Endodermal cell (in vitro differentiated cells): ENCODE data around the gene THOP1. TPM values are rescaled to one million over a fixed set of nuclear protein-coding genes. Genes with fewer than 3 reads are reported as not detected.

Source experiments
- DNase-seq: peaks from one replicate; pipeline ENCODE4 v3.0.0-alpha.2; 2017
- H3K27ac ChIP-seq: 2 replicates; pipeline ENCODE4 v1.5.1; 2013; ENCODE audit warnings: mild to moderate bottlenecking, low read depth, low read length, moderate library complexity
- H3K27me3 ChIP-seq: 2 replicates; pipeline ENCODE4 v1.6.1; 2013; ENCODE audit warnings: mild to moderate bottlenecking, low read length, moderate library complexity; ENCODE audit not compliant: insufficient read depth, control insufficient read depth, poor library complexity, severe bottlenecking
- H3K36me3 ChIP-seq: 2 replicates; pipeline ENCODE4 v1.7.0; 2013; ENCODE audit warnings: mild to moderate bottlenecking, low read length, moderate library complexity; ENCODE audit not compliant: control insufficient read depth, insufficient read depth
- H3K4me1 ChIP-seq: one replicate; pipeline ENCODE4 v1.7.0; 2013; ENCODE audit warnings: low read length; ENCODE audit not compliant: control insufficient read depth, insufficient read depth
- H3K4me3 ChIP-seq: 2 replicates; pipeline ENCODE4 v1.5.1; 2013; ENCODE audit warnings: mild to moderate bottlenecking, low read length, moderate library complexity
- H3K9ac ChIP-seq: 2 replicates; pipeline ENCODE4 v1.6.1; 2013; ENCODE audit warnings: mild to moderate bottlenecking, low read length, moderate library complexity; ENCODE audit not compliant: poor library complexity, severe bottlenecking; ENCODE audit errors: extremely low read depth
- H3K9me3 ChIP-seq: 2 replicates; pipeline ENCODE4 v1.6.1; 2013; ENCODE audit warnings: mild to moderate bottlenecking, low read length, moderate library complexity; ENCODE audit not compliant: control insufficient read depth
- H3K27ac Mint-ChIP-seq: 2 replicates; pipeline ENCODE4 v1.8.0; 2020; ENCODE audit warnings: mixed read lengths
- H3K27me3 Mint-ChIP-seq: 2 replicates; pipeline ENCODE4 v1.8.0; 2021; ENCODE audit warnings: mild to moderate bottlenecking, mixed read lengths; ENCODE audit not compliant: insufficient read depth
- H3K36me3 Mint-ChIP-seq: 2 replicates; pipeline ENCODE4 v1.8.0; 2020; ENCODE audit warnings: low read depth, mixed read lengths
- H3K4me1 Mint-ChIP-seq: 2 replicates; pipeline ENCODE4 v1.8.0; 2020; ENCODE audit warnings: mixed read lengths
- H3K4me3 Mint-ChIP-seq: 2 replicates; pipeline ENCODE4 v1.8.0; 2020; ENCODE audit warnings: mild to moderate bottlenecking, moderate library complexity, mixed read lengths
- H3K9me3 Mint-ChIP-seq: 2 replicates; pipeline ENCODE4 v1.8.0; 2020; ENCODE audit warnings: mild to moderate bottlenecking, mixed read lengths
- CTCF ChIP-seq: fragments of 200-600 bp; sonication (generic); conservative IDR thresholded peaks from 2 replicates; pipeline ENCODE4 v1.5.0; 2021; ENCODE audit warnings: antibody characterized with exemption, mild to moderate bottlenecking
- WGBS, 2 experiments: methylation state at CpG; one replicate each; pipeline versions ENCODE4 v1.1.5 to v1.1.7; 2013; ENCODE audit warnings: missing lambda C conversion rate in 2 of 2, mixed read lengths in 1 of 2; ENCODE audit not compliant: insufficient coverage in 1 of 2, insufficient read length in 1 of 2; 5-methylcytosine and 5-hydroxymethylcytosine counted together
- total RNA-seq, 2 donors: library from RNA; stranded (reverse); fragmentation: NEBNext Ultra II Directional in 1 of 2; extraction: Animal tissue kit (Norgen Biotek cat#: 25700) in 1 of 2; gene quantifications; 2 replicates in 1 of 2; 3 replicates in 1 of 2; pipeline ENCODE4 v1.2.1, GENCODE V29; 2021

The THOP1 gene
- total RNA-seq, 2 donors from 2014 or later: 130 to 170 TPM

GRCh38 chr19:2802826-2803225 lies 17.5 kb downstream of the THOP1 start:
- no peak for DNase-seq
- Histone ChIP-seq H3K9ac (no peak overlapping the region), H3K9me3 (no peaks in the 10 kb centered on the region), H3K4me1 (peaks cover 2% of the 10 kb centered on the region), H3K27me3 (no peaks in the 10 kb centered on the region), H3K27ac (no peak overlapping the region), H3K36me3 (peaks cover 56% of the 10 kb centered on the region), H3K4me3 (no peak overlapping the region)
- Mint-ChIP-seq H3K27me3 (no peaks in the 10 kb centered on the region), H3K36me3 (peaks cover 58% of the 10 kb centered on the region), H3K4me1 (no peaks in the 10 kb centered on the region), H3K4me3 (no peak overlapping the region), H3K27ac (no peak overlapping the region), H3K9me3 (no peaks in the 10 kb centered on the region)
- TF ChIP-seq CTCF: no peak
- 96% methylated on average over 17 of the region's 17 CpGs for WGBS, 2 experiments

- WGBS, 2 experiments: 94 to 98% methylated on average over 28 to 29 of the region's 29 CpGs
- no peak overlapping the region for H3K27ac Mint-ChIP-seq
- DNase-seq: no peak
- H3K27ac ChIP-seq: no peak overlapping the region
- no peaks in the 10 kb centered on the region for H3K9me3 Mint-ChIP-seq
- H3K9me3 ChIP-seq: no peaks in the 10 kb centered on the region
- no peaks in the 10 kb centered on the region for H3K27me3 Mint-ChIP-seq
- H3K4me3 ChIP-seq: no peak overlapping the region
- H3K4me3 Mint-ChIP-seq: no peak overlapping the region
- H3K4me1 Mint-ChIP-seq: no peaks in the 10 kb centered on the region
- TF ChIP-seq CTCF: no peak
- H3K9ac ChIP-seq: no peak overlapping the region
- no peaks in the 10 kb centered on the region for H3K27me3 ChIP-seq
- peaks cover 58% of the 10 kb centered on the region for H3K36me3 Mint-ChIP-seq
- H3K36me3 ChIP-seq: peaks cover 54% of the 10 kb centered on the region
- no peaks in the 10 kb centered on the region for H3K4me1 ChIP-seq
Measured at GRCh38 chr19:2803486-2804155, 18.3 kb downstream of the THOP1 start.

- H3K36me3 ChIP-seq: peaks cover 55% of the 10 kb centered on the region
- Mint-ChIP-seq H3K4me1 (no peaks in the 10 kb centered on the region), H3K27ac (no peak overlapping the region), H3K4me3 (no peak overlapping the region), H3K27me3 (no peaks in the 10 kb centered on the region), H3K36me3 (peaks cover 58% of the 10 kb centered on the region), H3K9me3 (no peaks in the 10 kb centered on the region)
- H3K9me3 ChIP-seq: no peaks in the 10 kb centered on the region
- H3K27me3 ChIP-seq: no peaks in the 10 kb centered on the region
- H3K4me3 ChIP-seq: no peak overlapping the region
- 90 to 91% methylated on average over 7 to 27 of the region's 27 CpGs for WGBS, 2 experiments
- no peak for DNase-seq
- no peak overlapping the region for H3K27ac ChIP-seq
- no peaks in the 10 kb centered on the region for H3K4me1 ChIP-seq
- no peak for TF ChIP-seq CTCF
- H3K9ac ChIP-seq: no peak overlapping the region
Measured at GRCh38 chr19:2804156-2805004, 19.1 kb downstream of the THOP1 start.
